Measurements from ENCODE around the gene CAV1.

The CAV1 gene

DNA sequence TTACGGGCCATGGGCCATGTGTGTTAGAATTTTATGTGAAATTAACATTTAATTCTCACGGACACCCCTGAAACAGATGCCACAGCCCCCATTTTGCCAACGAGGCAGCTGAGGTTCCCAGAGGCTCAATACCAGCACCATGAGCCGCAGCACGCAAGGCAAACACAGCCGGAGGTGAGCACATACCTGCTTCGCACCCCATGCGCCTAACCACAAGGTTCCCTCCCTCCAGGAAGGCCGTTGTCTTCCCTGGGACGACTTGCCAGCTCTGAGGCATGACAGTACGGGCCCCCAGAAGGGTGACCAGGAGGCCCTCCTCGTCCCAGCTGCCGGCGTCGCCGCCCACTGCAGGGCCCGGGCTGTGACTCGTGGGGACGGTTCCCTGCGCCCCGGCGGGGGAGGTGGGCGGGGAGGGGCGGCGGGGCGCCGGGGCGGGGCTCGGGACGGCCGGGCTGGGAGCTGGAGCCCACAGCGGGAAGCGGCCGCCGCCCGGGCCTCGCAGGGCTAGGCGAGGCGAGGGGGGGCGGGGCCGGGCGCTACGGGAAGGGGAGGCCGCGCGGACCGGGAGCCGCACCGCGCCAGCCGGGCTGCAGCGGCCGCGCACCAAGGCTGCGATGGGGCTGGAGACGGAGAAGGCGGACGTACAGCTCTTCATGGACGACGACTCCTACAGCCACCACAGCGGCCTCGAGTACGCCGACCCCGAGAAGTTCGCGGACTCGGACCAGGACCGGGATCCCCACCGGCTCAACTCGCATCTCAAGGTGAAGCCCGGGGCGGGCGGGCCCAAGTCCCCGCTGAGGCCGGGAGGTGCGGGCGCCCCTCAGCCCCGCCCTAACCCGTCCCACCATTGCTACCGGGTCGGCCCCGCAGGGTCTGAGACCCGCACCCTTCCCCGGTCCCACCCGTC lies 25.4 kb upstream of the CAV1 start, which contains the start of gene CAV2:
CAV2 (plus strand) TSS at position 571 of the 910 bp plus-strand sequence; CDS start at position 615, 44 bp downstream.
- H3K4me3 ChIP-seq (ENCODE audit: low read depth, low read length): peak within 1 kb of the TSS; percentile 95
- TF ChIP-seq, protein P1, sequence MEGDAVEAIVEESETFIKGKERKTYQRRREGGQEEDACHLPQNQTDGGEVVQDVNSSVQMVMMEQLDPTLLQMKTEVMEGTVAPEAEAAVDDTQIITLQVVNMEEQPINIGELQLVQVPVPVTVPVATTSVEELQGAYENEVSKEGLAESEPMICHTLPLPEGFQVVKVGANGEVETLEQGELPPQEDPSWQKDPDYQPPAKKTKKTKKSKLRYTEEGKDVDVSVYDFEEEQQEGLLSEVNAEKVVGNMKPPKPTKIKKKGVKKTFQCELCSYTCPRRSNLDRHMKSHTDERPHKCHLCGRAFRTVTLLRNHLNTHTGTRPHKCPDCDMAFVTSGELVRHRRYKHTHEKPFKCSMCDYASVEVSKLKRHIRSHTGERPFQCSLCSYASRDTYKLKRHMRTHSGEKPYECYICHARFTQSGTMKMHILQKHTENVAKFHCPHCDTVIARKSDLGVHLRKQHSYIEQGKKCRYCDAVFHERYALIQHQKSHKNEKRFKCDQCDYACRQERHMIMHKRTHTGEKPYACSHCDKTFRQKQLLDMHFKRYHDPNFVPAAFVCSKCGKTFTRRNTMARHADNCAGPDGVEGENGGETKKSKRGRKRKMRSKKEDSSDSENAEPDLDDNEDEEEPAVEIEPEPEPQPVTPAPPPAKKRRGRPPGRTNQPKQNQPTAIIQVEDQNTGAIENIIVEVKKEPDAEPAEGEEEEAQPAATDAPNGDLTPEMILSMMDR (IDR thresholded peaks at IDR 0.05; ENCODE audit: low read depth, low read length): no peak

DNA sequence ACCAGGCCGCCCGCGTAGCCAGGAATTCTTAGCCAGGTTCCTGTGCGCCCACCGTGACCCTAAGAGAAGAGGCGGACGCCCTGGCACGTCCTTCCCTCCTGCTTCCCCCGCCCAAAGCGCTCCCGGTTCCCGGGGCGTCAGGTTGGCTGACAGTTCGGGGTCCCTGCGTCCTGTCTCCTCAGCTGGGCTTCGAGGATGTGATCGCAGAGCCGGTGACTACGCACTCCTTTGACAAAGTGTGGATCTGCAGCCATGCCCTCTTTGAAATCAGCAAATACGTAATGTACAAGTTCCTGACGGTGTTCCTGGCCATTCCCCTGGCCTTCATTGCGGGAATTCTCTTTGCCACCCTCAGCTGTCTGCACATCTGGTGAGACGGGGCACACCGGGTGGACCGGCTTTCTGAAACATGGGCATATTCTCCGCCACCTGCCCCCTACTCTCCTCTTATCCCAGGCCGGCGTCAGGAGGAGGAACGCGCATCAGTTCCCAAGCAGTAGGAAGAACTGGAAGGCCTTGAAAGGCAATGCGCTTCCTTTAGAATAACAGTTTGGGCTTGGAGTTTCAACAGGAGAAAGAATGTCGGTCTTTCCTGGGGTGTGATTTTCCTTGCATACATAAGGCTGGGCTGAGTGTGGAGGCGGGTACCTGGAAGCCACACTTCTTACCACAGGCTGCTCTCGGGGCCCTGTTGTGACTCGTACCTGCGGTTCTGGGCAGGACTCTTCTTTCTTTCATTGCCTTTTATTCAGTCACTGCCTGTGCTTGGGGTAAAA lies 24.6 kb upstream of the CAV1 start:
- H3K4me3 ChIP-seq (ENCODE audit: low read depth, low read length): peak overlapping the region; percentile 95
- TF ChIP-seq, protein P1 (IDR thresholded peaks at IDR 0.05; ENCODE audit: low read depth, low read length): no peak

DNA sequence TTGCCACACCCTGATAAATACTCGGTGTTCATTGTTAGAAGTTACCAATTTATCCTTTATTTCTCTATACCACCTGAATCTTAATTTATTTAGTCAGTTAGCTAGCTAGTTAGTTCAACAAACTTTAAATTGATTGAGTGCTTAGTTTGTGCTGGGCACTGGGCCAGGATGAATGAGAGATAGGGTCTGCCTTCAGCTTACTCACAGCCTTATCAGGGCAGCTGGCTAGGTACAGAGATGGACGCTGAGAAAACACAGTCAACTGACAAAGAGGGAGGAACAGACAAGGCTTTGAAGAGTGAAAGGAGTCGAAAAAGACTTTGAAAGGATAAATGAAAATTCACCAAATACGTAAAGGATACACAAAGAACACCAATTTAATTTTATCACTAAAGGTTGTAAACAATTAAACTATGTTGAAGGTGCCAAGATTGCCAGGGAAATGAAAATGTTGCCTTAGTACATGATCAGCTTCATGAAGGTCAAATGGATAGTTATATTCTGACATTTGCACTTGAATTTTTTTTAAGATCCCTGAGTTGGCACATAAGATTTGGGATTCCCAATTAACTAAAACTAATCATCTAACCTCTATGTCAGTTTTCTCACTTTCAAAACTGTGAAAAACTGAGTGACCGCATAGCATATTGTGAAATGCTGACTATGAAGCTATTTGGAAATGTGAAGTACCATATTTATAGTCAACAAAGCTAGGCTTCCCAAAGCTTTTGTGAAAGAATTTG lies 23.2 kb upstream of the CAV1 start:
- peak overlapping the region; percentile 95 for H3K4me3 ChIP-seq (ENCODE audit: low read depth, low read length)
- TF ChIP-seq, protein P1 (IDR thresholded peaks at IDR 0.05; ENCODE audit: low read depth, low read length): no peak

DNA sequence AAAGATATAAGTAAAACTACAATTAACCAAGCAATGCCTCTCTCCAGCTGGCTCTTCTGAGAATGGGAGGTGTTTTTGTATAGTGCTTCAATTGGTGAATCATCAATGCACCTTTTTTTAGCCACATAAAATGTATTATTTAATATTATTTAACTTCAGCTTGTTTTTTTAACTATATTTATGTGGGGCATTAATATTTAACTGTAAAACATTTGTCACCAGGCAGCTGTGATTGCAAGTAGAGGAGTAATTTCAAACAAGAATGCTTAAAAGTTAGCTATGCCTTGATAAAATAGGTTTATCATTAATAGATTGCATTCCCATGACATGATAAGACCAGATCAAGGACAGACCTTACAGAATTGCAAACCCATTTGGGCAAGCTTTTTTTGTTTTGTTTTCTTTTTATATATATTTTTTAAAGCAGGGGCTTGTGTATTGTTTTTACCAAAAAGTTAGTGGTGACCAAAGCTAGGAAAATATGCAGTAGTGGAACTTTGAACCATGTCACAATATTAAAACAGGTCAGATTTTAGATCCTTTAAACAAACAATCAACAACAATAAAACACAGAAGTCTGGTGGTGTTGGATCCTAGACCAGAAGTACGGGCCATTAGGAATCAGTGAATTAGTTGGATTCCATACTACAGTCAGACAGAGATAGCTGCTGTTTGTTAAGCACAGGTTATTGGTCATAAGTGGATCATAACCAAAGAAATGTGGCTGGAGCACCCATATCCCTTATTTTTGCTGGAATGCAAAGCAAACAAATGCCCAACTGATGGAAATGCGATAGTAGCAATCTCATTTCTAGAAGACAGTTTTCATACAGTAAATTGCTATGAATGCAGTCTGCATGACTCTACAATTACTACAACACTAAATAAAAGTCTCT lies 22.4 kb upstream of the CAV1 start:
- peak overlapping the region; percentile 95 for H3K4me3 ChIP-seq (ENCODE audit: low read depth, low read length)

DNA sequence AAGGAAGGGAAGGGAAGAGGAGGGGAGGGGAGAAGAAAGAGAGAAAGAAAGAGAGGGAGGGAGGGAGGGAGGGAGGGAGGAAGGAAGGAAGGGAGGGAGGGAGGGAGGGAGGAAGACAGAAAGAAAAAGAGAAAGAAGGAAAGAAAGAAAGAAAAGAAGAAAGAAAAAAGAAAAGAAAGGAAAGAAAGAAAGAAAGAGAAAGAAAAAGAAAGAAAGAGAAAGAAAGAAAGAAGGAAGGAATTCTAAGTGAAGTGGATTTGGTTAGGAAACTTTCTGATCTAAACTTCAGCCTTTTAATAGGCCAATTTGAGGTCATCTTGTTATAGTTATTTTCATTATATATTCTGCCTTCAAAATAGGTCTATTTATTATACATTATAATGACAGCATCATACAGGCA lies 21.0 kb upstream of the CAV1 start:
- H3K4me3 ChIP-seq (ENCODE audit: low read depth, low read length): no peak overlapping the region
- TF ChIP-seq, protein P1 (IDR thresholded peaks at IDR 0.05; ENCODE audit: low read depth, low read length): no peak

More for the DNA sequence above, 22.4 kb upstream of the CAV1 start:
- TF ChIP-seq, protein P1 (IDR thresholded peaks at IDR 0.05; ENCODE audit: low read depth, low read length): no peak

DNA sequence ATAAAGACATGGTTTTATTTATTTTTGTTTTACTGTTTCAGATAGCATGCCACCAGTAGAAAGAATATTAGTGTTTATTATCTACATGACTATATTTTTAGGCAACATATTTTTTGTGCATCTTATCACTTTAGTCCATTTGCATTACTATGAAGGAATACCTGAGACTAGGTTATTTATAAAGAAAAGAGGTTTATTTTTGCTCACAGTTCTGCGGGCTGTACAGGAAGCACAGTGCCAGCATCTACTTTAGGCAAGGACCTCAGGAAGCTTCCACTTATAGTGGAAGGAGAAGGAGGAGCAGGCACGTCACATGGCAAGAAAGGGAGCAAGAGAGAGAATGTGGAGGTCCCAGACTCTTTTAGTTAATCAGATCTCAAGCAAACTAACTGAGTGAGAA lies 19.6 kb upstream of the CAV1 start:
- TF ChIP-seq, protein P1 (IDR thresholded peaks at IDR 0.05; ENCODE audit: low read depth, low read length): no peak

More for the DNA sequence above, 19.6 kb upstream of the CAV1 start:
- no peak overlapping the region for H3K4me3 ChIP-seq (ENCODE audit: low read depth, low read length)

Measured in WI38 (cell line).